BLaER1 treated with 17β-estradiol and CSF1 and Interleukin-3, amounts not matched to agents 10 nM and 100 nM (cell line): ENCODE results near the gene INSRR.

Source experiments
- H3K27ac ChIP-seq, 11 experiments: shearing (Covaris generic); formaldehyde crosslinking; 2 replicates each; pipeline ENCODE4 v1.8.1; 2022
- H3K27me3 ChIP-seq, 11 experiments: shearing (Covaris generic); formaldehyde crosslinking; 2 replicates each; pipeline ENCODE4 v1.8.1; 2022
- H3K36me3 ChIP-seq, 11 experiments: shearing (Covaris generic); formaldehyde crosslinking; 2 replicates each; pipeline ENCODE4 v1.8.1; 2022
- H3K4me1 ChIP-seq, 10 experiments: shearing (Covaris generic); formaldehyde crosslinking; 2 replicates each; pipeline ENCODE4 v1.8.1; 2022
- H3K4me2 ChIP-seq, 11 experiments: shearing (Covaris generic); formaldehyde crosslinking; 2 replicates each; pipeline ENCODE4 v1.8.1; 2022
- H3K4me3 ChIP-seq, 10 experiments: shearing (Covaris generic); formaldehyde crosslinking; 2 replicates each; pipeline ENCODE4 v1.8.1; 2022
- H3K9ac ChIP-seq, 11 experiments: shearing (Covaris generic); formaldehyde crosslinking; 2 replicates each; pipeline ENCODE4 v1.8.1; 2022
- H3K9me3 ChIP-seq, 11 experiments: shearing (Covaris generic); formaldehyde crosslinking; replicated peaks in 1 of 11; 2 replicates each; pipeline ENCODE4 v1.8.1; 2022
- H4K20me1 ChIP-seq, 11 experiments: shearing (Covaris generic); formaldehyde crosslinking; 2 replicates each; pipeline ENCODE4 v1.8.1; 2022
- Cebpa-rat ChIP-seq, 11 experiments: shearing (Covaris generic); IDR thresholded peaks; 2 replicates each; pipeline ENCODE4 v1.8.1; 2022

INSRR gene

DNA sequence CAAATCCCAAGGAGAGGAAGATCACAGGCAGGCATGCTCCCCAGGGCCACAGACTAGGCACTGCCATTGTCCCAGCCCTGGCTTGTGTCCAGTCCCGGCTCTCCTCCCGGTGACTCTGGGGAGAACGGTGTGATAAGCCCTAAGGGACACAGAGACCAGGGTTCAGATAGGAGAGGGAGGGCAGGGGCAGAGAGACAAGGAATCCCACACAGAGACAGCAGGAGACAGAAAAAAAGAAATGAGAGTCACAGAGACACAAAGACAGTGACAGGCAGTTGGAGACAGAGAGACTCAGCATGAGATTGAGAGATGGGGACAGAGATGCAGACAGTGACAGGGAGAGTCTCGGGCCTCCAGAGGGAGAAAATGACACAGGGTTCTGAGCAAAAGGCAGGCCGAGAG lies 361 bp downstream of the INSRR start:
- Histone ChIP-seq H3K27me3 (peaks cover 66 to 70% (median 68%) of the 10 kb centered on the region in 11 experiments), H3K36me3 (no peaks in the 10 kb centered on the region), H4K20me1 (peaks cover 0 to 27% (median 13%) of the 10 kb centered on the region in 11 experiments; a peak in 12 of 22 replicates), H3K4me3 (peak overlapping the region in 1 of 10 experiments; percentile 69; a peak in 1 of 20 replicates), H3K4me1 (peaks cover 35 to 58% (median 51%) of the 10 kb centered on the region in 10 experiments), H3K9me3 (no peaks in the 10 kb centered on the region), H3K9ac (no peak overlapping the region), H3K4me2 (peak overlapping the region in 5 of 11 experiments; percentile 6 to 98 (median 96); a peak in 5 of 22 replicates), H3K27ac (no peak overlapping the region)
- TF ChIP-seq Cebpa-rat (IDR thresholded peaks at IDR 0.05) = no peak

DNA sequence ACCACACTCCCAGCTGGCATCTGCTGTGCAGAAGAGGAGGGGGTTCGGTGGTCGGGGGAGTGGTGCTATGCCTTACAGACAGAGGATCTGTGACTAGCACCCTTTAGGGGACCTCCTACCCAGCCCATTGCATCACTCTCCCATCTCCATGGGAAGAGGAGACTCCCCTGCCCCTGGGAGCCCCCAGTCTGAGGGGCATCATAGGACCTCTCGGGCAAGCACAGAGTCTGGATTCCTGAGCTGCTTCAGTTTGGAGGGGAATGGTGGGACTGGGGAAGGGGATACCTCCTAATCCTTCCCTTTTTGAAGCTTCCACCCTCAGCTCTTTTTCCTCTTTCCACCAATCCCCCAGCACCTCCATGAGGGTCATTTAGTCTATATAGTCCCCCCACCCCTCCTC lies 1.4 kb downstream of the INSRR start:
- H3K9me3 ChIP-seq = no peaks in the 10 kb centered on the region
- peaks cover 59 to 64% (median 62%) of the 10 kb centered on the region in 11 experiments for H3K27me3 ChIP-seq
- H3K27ac ChIP-seq = no peak overlapping the region
- no peak overlapping the region for H3K4me2 ChIP-seq
- H3K36me3 ChIP-seq = no peaks in the 10 kb centered on the region
- no peak for TF ChIP-seq Cebpa-rat (IDR thresholded peaks at IDR 0.05)
- H4K20me1 ChIP-seq = peaks cover 0 to 27% (median 13%) of the 10 kb centered on the region in 11 experiments; a peak in 12 of 22 replicates
- peaks cover 24 to 48% (median 41%) of the 10 kb centered on the region in 10 experiments for H3K4me1 ChIP-seq
- H3K9ac ChIP-seq = no peak overlapping the region
- H3K4me3 ChIP-seq = no peak overlapping the region

DNA sequence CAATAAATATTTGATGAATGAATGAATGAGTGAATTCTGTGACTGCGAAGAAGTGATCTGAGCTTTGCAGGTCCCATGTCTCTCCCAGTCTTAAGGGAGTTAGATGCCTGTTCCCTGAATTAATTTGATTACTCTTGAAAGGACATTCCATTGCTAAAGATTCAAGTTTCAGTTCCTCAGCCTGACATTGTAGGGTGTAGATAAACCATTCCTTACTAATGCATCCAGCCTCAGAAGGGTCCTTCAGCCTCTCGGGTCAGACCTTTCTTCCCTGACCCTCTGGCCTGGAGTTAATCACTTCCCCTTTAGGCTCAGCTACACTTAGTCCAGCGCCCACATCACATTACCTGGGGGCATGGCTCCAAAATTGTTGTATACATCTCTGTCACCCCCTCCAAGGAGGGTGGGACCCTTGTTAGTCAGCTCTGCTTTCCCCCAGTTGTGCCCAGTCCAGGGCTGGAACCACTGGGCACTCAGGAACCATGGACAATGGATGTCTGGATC lies 2.6 kb downstream of the INSRR start:
- no peak for TF ChIP-seq Cebpa-rat (IDR thresholded peaks at IDR 0.05)
- Histone ChIP-seq H3K4me3 (no peak overlapping the region), H3K27ac (no peak overlapping the region), H3K9me3 (no peaks in the 10 kb centered on the region), H3K4me1 (peaks cover 21 to 43% (median 30%) of the 10 kb centered on the region in 10 experiments), H3K27me3 (peaks cover 47 to 52% (median 50%) of the 10 kb centered on the region in 11 experiments), H3K9ac (no peak overlapping the region), H3K4me2 (peak overlapping the region in 8 of 11 experiments; percentile 8 to 72 (median 54); a peak in 13 of 22 replicates), H3K36me3 (no peaks in the 10 kb centered on the region), H4K20me1 (peaks cover 0 to 25% (median 13%) of the 10 kb centered on the region in 11 experiments; a peak in 12 of 22 replicates)

DNA sequence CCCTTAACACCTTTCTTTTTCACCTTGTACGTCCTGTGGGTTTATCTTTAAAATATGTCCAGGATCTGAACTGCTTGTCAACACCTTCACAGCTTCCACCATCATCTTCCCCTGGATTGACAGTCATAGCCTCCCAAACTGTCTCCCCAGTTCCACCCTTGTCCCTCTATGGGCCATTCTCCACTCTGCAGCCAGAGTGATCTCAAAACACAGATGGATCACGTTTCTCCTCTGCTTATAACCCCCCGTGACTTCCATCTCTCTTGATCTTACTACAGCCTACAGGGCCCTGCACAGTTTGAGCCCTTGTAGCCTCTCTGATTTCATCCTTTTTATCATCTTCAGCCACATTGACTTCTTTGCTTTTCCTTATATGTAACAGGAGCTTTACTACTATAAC lies 4.3 kb downstream of the INSRR start:
- Histone ChIP-seq H4K20me1 (peaks cover 0 to 18% (median 10%) of the 10 kb centered on the region in 11 experiments; a peak in 12 of 22 replicates), H3K9me3 (no peaks in the 10 kb centered on the region), H3K9ac (no peak overlapping the region), H3K27me3 (peaks cover 30 to 35% (median 33%) of the 10 kb centered on the region in 11 experiments), H3K4me2 (no peak overlapping the region), H3K4me3 (no peak overlapping the region), H3K4me1 (peaks cover 6 to 28% (median 16%) of the 10 kb centered on the region in 10 experiments), H3K27ac (no peak overlapping the region), H3K36me3 (no peaks in the 10 kb centered on the region)
- no peak for TF ChIP-seq Cebpa-rat (IDR thresholded peaks at IDR 0.05)

DNA sequence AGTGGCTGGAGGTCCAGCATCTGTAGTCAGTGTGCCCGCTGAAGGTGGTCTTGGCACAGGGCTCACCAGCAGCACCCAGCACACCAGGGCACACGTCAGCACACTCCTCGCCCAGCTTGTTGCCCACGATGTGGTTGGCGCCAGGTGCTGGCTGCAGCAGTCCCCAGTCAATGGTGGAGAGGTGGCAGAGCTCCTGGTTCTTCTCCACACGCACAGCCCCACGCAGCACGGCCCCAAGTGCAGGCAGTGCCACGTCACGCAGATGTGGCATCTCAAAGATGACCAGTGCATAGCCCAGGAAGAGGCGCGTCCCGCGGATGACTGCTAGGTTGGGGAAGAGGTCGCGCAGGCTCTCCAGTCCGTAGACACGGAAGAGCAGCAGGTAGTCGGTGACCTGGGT lies 5.2 kb downstream of the INSRR start:
- no peak overlapping the region for H3K9ac ChIP-seq
- no peaks in the 10 kb centered on the region for H3K9me3 ChIP-seq
- H3K4me3 ChIP-seq = no peak overlapping the region
- H3K4me2 ChIP-seq = no peak overlapping the region
- peaks cover 21 to 30% (median 26%) of the 10 kb centered on the region in 11 experiments for H3K27me3 ChIP-seq
- peaks cover 3 to 24% (median 13%) of the 10 kb centered on the region in 10 experiments; a peak in 19 of 20 replicates for H3K4me1 ChIP-seq
- H3K36me3 ChIP-seq = no peaks in the 10 kb centered on the region
- TF ChIP-seq Cebpa-rat (IDR thresholded peaks at IDR 0.05) = no peak
- H3K27ac ChIP-seq = no peak overlapping the region
- peaks cover 0 to 11% (median 4%) of the 10 kb centered on the region in 11 experiments; a peak in 6 of 22 replicates for H4K20me1 ChIP-seq

DNA sequence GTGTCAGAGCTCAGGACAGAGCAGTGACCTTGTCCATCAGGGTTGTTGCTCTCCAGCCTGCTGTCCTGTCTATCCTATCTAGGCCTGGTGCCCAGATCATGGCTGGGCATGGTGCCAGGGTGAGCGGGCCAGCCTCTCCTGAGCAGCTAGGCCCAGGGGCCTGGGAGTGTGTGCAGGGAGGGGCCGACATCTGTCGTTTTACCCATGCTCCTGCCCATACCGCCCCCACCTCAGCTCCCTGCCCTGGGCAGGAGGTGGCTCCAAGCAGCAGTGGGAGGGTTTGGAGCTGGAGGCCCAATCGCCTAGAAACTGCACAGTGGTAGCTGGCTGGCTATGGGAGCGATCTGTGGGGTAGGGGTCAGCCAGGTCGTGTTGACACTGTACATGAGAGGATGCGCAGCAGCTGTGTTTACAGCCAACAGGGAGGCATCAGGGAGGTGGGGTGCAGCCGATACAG lies 6.5 kb downstream of the INSRR start:
- peaks cover 0 to 6% (median 0%) of the 10 kb centered on the region in 11 experiments; a peak in 1 of 22 replicates for H4K20me1 ChIP-seq
- no peaks in the 10 kb centered on the region for H3K36me3 ChIP-seq
- H3K9ac ChIP-seq = no peak overlapping the region
- H3K4me2 ChIP-seq = no peak overlapping the region
- no peak overlapping the region for H3K4me3 ChIP-seq
- peaks cover 17 to 28% (median 23%) of the 10 kb centered on the region in 10 experiments for H3K4me1 ChIP-seq
- no peak overlapping the region for H3K27ac ChIP-seq
- H3K9me3 ChIP-seq = no peaks in the 10 kb centered on the region
- peaks cover 11 to 26% (median 14%) of the 10 kb centered on the region in 11 experiments for H3K27me3 ChIP-seq
- TF ChIP-seq Cebpa-rat (IDR thresholded peaks at IDR 0.05) = no peak

DNA sequence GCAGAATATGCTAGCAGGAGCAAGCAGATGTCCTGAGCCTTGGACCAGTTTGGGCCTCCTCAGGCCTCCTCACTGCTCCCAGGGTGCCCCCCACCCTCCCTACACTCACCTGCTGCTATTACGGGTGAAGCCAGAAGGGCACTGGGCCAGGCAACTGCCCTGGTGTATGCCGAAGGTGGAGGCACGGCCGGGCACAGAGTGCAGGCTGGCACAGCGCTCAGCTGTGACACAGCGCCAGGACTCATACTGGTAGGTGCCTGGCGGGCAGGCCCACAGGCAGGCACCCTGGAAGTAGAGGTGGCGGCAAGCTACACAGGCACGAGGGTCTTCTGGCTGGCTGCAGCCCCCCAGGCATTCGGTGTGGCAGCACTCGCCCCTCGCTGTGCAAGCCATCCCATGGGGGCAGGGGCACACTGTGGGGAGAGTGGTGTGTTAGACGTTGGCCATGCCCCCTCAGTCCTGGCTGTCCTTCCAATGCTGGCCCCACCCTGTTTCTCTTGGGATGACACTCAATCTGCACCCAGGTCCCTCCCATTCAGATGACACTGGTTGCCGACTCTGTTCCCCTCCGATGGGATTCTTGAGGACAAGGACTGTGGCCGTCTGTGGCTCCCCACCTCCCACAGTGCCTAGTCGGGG lies 7.0 kb downstream of the INSRR start:
- H3K36me3 ChIP-seq = no peaks in the 10 kb centered on the region
- no peaks in the 10 kb centered on the region for H3K9me3 ChIP-seq
- no peak overlapping the region for H3K27ac ChIP-seq
- H3K27me3 ChIP-seq = peaks cover 5 to 23% (median 8%) of the 10 kb centered on the region in 11 experiments
- no peak overlapping the region for H3K9ac ChIP-seq
- H3K4me3 ChIP-seq = no peak overlapping the region
- TF ChIP-seq Cebpa-rat (IDR thresholded peaks at IDR 0.05) = no peak
- H4K20me1 ChIP-seq = peaks cover 0 to 6% (median 0%) of the 10 kb centered on the region in 11 experiments; a peak in 1 of 22 replicates
- H3K4me2 ChIP-seq = no peak overlapping the region
- H3K4me1 ChIP-seq = peaks cover 20 to 26% (median 22%) of the 10 kb centered on the region in 10 experiments

DNA sequence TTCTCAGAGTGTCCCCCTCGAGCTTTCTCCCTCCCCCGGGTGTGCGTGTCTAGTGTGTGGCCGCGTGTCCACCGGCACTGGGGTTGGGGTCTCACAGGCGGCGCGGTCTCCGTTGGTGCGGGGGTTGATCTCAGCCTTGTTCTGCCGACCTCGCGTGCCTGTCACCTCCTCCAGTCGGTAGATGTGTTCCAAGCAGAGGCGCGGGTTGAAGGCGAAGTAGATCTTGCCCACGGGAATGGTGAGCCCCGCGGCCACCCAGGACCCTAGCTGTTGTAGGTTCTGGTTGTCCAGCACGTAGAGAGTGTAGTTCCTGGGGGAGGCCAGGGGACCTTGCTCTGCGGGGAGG lies 9.8 kb downstream of the INSRR start:
- no peak overlapping the region for H3K9ac ChIP-seq
- H3K4me3 ChIP-seq = no peak overlapping the region
- no peaks in the 10 kb centered on the region for H3K9me3 ChIP-seq
- peaks cover 9 to 20% (median 14%) of the 10 kb centered on the region in 10 experiments for H3K4me1 ChIP-seq
- peaks cover 0 to 20% (median 6%) of the 10 kb centered on the region in 11 experiments; a peak in 10 of 22 replicates for H3K27me3 ChIP-seq
- H3K4me2 ChIP-seq = peak overlapping the region in 8 of 11 experiments; percentile 54 to 79 (median 68); a peak in 12 of 22 replicates
- H4K20me1 ChIP-seq = no peaks in the 10 kb centered on the region
- no peaks in the 10 kb centered on the region for H3K36me3 ChIP-seq
- no peak overlapping the region for H3K27ac ChIP-seq
- TF ChIP-seq Cebpa-rat (IDR thresholded peaks at IDR 0.05) = no peak

DNA sequence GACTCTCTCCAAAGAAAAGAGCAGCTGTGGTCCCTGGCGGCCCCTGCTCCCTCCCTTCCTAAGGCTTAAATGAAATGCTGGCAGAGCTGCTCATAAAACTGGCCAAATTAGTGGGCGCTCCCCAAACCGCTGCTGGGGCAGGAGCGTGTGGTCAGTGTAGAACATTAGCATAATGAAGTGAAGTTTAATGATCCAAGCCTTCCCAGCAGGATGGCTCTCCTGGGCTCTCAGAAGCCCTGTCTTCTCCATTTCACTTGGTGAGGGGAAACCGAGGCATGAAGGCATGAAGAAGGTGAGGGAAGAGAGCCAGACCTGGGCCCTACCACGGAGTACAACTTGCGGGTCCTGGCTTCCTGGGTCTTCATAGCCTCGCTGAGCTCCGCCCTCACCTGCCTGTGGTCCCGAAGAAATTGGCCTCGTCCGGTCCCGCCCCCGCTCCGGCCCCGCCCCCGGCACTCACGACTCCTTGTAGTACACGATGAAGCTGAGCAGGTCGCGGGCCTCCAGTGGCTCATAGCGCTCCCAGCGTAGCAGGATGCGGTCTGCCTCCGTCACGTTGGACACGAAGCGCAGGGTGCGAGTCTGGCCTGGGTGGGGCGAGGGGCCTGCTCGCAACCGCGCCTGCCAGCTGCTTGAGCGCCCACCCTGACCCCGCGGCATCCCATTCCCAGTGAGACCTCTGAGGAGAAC lies 10.3 kb downstream of the INSRR start:
- H3K9me3 ChIP-seq = no peaks in the 10 kb centered on the region
- no peaks in the 10 kb centered on the region for H3K36me3 ChIP-seq
- no peak overlapping the region for H3K4me3 ChIP-seq
- H3K27me3 ChIP-seq = peaks cover 0 to 20% (median 6%) of the 10 kb centered on the region in 11 experiments; a peak in 10 of 22 replicates
- no peak overlapping the region for H3K27ac ChIP-seq
- 0 out of 22 replicates have a peak overlapping the region, but pooled peaks of 1 of the 11 experiments have one; percentile 14 for H3K9ac ChIP-seq
- peak overlapping the region; percentile 2 to 79 (median 66); a peak in 19 of 22 replicates for H3K4me2 ChIP-seq
- no peaks in the 10 kb centered on the region; a peak in 1 of 22 replicates for H4K20me1 ChIP-seq
- TF ChIP-seq Cebpa-rat (IDR thresholded peaks at IDR 0.05) = no peak
- H3K4me1 ChIP-seq = peaks cover 9 to 20% (median 14%) of the 10 kb centered on the region in 10 experiments
